ENCODE measurements around the gene SEL1L3. TPM values are rescaled to one million over a fixed set of nuclear protein-coding genes. Genes with fewer than 3 reads are reported as not detected.

The SEL1L3 gene
- total and polyA plus RNA-seq, 11 donors = 1.1 to 20.7 (median 3.6) TPM

- TF ChIP-seq POLR2A (IDR thresholded peaks at IDR 0.05) = no peak
- TF ChIP-seq CTCF (IDR thresholded peaks at IDR 0.05) = no peak
- H3K36me3 ChIP-seq = peaks cover 0 to 22% (median 0%) of the 10 kb centered on the region in 9 donors
- no peak overlapping the region for H3K27ac ChIP-seq
- peaks cover 0 to 9% (median 0%) of the 10 kb centered on the region in 12 donors for H3K4me1 ChIP-seq
- no peaks in the 10 kb centered on the region for H3K9me3 ChIP-seq
- ATAC-seq (no peak), DNase-seq (no peak)
- 71 to 90% (median 83%) methylated on average over 1 of the region's 1 CpG for WGBS, 4 donors
- H3K27me3 ChIP-seq = no peaks in the 10 kb centered on the region
- no peak overlapping the region for H3K4me3 ChIP-seq
- intact Hi-C loops (cut with DNase I) = no loop called here
Measured at GRCh38 chr4:25770847-25771246, 91.9 kb downstream of the SEL1L3 start.

- H3K4me1 ChIP-seq = peaks cover 0 to 9% (median 0%) of the 10 kb centered on the region in 12 donors
- no peak for TF ChIP-seq CTCF (IDR thresholded peaks at IDR 0.05)
- no peak for TF ChIP-seq POLR2A (IDR thresholded peaks at IDR 0.05)
- WGBS, 4 donors = 16 to 30% (median 26%) methylated on average over 4 of the region's 4 CpGs
- DNase-seq = peak in 4 of 5 donors; percentile 24 to 67 (median 32)
- H3K27me3 ChIP-seq = no peaks in the 10 kb centered on the region
- ATAC-seq = peak; percentile 48 to 86 (median 76)
- H3K27ac ChIP-seq = no peak overlapping the region
- no peaks in the 10 kb centered on the region for H3K9me3 ChIP-seq
- intact Hi-C loops (cut with DNase I) = loop anchor here in 5 of 10 donors (2.0 to 10.0 kb wide), 3 partner anchors 326 to 794 kb away; no protein-coding TSS in a partner anchor
- peaks cover 0 to 30% (median 5%) of the 10 kb centered on the region in 9 donors for H3K36me3 ChIP-seq
- no peak overlapping the region for H3K4me3 ChIP-seq
Measured at GRCh38 chr4:25769251-25769650, 93.5 kb downstream of the SEL1L3 start.

GRCh38 chr4:25767877-25768725, 94.7 kb downstream of the SEL1L3 start:
- DNase-seq = peak in 4 of 5 donors; percentile 40 to 57 (median 52)
- peak; percentile 73 to 92 (median 89) for ATAC-seq

More at GRCh38 chr4:25767877-25768725, 94.7 kb downstream of the SEL1L3 start:
- H3K27ac ChIP-seq = no peak overlapping the region
- H3K27me3 ChIP-seq = no peaks in the 10 kb centered on the region
- intact Hi-C loops (cut with DNase I) = loop anchor here (1.0 to 10.0 kb wide), 4 partner anchors 325 to 793 kb away; no protein-coding TSS in a partner anchor
- no peaks in the 10 kb centered on the region for H3K9me3 ChIP-seq
- peaks cover 0 to 42% (median 5%) of the 10 kb centered on the region in 9 donors for H3K36me3 ChIP-seq
- TF ChIP-seq POLR2A (IDR thresholded peaks at IDR 0.05) (no peak), CTCF (IDR thresholded peaks at IDR 0.05) (peak; percentile 64 to 87 (median 76))
- 42 to 56% (median 51%) methylated on average over 8 of the region's 8 CpGs for WGBS, 4 donors
- no peak overlapping the region for H3K4me3 ChIP-seq
- peaks cover 0 to 9% (median 0%) of the 10 kb centered on the region in 12 donors for H3K4me1 ChIP-seq
